PC-3 (cell line): ENCODE measurements around the gene IGFALS.

Experiments used
- EZH2 ChIP-seq: fragments of 300-600 bp; sonication (generic); IDR thresholded peaks from one replicate; pipeline ENCODE4 v1.6.1; 2017; ENCODE audit warnings: antibody characterized with exemption, mild to moderate bottlenecking, low read length; ENCODE audit not compliant: unreplicated experiment
- EZH2phosphoT487 ChIP-seq: fragments of 300-600 bp; sonication (generic); IDR thresholded peaks from 2 replicates; pipeline ENCODE4 v1.6.1; 2018; ENCODE audit warnings: mild to moderate bottlenecking, antibody characterized with exemption, low read length, borderline replicate concordance
- TF ChIP-seq, protein P1 (sequence below): fragments of 300-600 bp; sonication (generic); conservative IDR thresholded peaks from 2 replicates; pipeline ENCODE4 v1.5.1; 2017; ENCODE audit warnings: antibody characterized with exemption, low read depth, mild to moderate bottlenecking, low read length

DNA sequence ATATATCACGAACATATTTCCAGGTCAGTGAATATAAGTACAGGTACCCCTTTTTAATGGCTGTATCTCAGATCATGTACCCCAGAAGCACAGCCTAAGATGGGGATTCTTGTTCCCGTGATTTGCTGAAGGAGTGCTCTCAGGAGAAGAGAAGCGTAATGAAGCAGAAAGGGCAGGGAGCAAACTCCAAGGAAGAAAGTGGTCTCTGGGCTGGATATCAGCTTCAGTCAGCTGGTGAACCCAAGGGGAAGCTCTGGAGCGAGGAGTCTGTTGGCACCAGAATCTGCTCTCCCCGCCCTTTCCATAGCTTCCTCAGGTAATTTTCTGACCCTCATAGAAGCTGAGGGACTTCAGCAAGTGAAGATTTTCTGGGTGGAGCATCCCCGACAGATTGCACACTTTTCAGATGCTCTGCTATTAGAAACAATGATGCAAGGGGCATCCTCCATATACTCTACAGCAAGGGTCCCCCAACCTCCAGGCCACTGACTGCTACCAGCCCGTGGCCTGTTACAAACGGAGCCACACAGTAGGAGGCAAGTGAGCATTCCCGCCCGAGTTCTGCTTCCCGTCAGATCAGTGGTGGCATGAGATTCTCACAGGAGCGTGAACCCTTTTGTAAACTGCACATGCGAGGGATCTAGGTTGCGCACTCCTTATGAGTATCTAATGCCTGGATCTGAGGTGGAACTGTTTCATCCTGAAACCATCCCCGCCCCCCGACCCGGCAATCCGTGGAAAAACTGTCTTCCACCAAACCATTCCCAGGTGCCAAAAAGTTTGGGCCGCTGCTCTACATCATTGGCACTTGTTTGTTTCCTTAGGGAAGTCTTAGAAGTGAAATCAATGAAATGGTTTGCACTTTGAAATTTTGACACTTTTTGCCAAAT, 37.9 kb upstream of the IGFALS start:
- TF ChIP-seq, protein P1, sequence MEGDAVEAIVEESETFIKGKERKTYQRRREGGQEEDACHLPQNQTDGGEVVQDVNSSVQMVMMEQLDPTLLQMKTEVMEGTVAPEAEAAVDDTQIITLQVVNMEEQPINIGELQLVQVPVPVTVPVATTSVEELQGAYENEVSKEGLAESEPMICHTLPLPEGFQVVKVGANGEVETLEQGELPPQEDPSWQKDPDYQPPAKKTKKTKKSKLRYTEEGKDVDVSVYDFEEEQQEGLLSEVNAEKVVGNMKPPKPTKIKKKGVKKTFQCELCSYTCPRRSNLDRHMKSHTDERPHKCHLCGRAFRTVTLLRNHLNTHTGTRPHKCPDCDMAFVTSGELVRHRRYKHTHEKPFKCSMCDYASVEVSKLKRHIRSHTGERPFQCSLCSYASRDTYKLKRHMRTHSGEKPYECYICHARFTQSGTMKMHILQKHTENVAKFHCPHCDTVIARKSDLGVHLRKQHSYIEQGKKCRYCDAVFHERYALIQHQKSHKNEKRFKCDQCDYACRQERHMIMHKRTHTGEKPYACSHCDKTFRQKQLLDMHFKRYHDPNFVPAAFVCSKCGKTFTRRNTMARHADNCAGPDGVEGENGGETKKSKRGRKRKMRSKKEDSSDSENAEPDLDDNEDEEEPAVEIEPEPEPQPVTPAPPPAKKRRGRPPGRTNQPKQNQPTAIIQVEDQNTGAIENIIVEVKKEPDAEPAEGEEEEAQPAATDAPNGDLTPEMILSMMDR: no peak
- TF ChIP-seq EZH2phosphoT487: no peak
- no peak for TF ChIP-seq EZH2
